Cardiac muscle cell (in vitro differentiated cells and primary cell): ENCODE measurements around the gene ENOX1. TPM values are rescaled to one million over a fixed set of nuclear protein-coding genes. Genes with fewer than 3 reads are reported as not detected.

ENCODE experiments used
- DNase-seq, 2 donors: peaks; one replicate each; pipeline versions ENCODE4 v3.0.0 to v3.0.0-alpha.2; 2010 to 2017; ENCODE audit warnings: low read depth in 1 of 2, low spot score in 1 of 2
- H3K27ac ChIP-seq: fragments of 200-600 bp; sonication (generic); 2 replicates; pipeline ENCODE4 v1.5.1; 2016
- H3K27me3 ChIP-seq: fragments of 200-600 bp; sonication (generic); 2 replicates; pipeline ENCODE4 v1.6.0; 2016; ENCODE audit warnings: control low read depth
- H3K36me3 ChIP-seq: fragments of 200-600 bp; sonication (generic); 2 replicates; pipeline ENCODE4 v1.5.1; 2016; ENCODE audit warnings: control low read depth
- H3K4me1 ChIP-seq: fragments of 200-600 bp; sonication (generic); 2 replicates; pipeline ENCODE4 v1.8.1; 2017; ENCODE audit warnings: low read depth, mild to moderate bottlenecking, mixed run types
- H3K4me3 ChIP-seq: fragments of 200-600 bp; sonication (generic); 2 replicates; pipeline ENCODE4 v1.5.1; 2016; ENCODE audit warnings: mild to moderate bottlenecking
- H3K9me3 ChIP-seq: fragments of 200-600 bp; sonication (generic); 2 replicates; pipeline ENCODE4 v1.5.1; 2017; ENCODE audit warnings: low read depth, mild to moderate bottlenecking, control low read depth
- polyA plus RNA-seq: library from polyadenylated mRNA; unstranded; fragments of >200 nt; fragmentation: Nextera tagmentation; extraction: Ambion mirVana; gene quantifications from 2 replicates; pipeline ENCODE4 v1.2.1, GENCODE V29; 2016
- total RNA-seq: library from RNA; depleted of rRNA; stranded (reverse); fragments of >200 nt; gene quantifications from 2 replicates; pipeline ENCODE4 v1.2.3, GENCODE V29; 2016
- TF ChIP-seq, protein P1 (sequence below): IDR thresholded peaks from 2 replicates; pipeline ENCODE4 v1.5.1; 2012; ENCODE audit warnings: low read depth, mild to moderate bottlenecking, low read length

ENOX1 gene
- total and polyA plus RNA-seq, 2 experiments from 2014 or later = 2.0 to 5.1 TPM

DNA sequence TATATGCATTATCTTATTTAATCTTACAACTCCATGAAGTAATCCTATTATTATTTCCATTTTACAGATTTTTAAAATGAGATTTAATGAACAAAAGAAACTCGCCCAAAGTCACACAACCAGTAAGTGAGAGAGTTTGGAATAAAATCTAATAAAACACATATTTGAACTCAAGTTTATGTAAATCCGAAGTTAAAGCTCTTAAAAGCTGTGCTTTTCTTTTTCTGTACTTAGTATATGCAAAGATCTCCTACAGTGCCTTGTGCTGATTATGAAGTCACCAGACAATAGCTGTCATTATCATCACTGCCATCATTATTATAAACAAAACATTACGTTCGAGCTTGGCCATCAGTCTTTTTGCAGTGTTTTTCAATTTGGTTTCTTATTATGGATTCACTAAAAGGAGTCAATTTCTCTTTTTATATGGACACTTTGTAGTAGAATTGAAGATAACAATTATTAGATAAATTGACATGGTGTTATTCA lies 29.7 kb upstream of the ENOX1 start:
- H3K4me3 ChIP-seq = no peak overlapping the region
- no peak for DNase-seq
- H3K27me3 ChIP-seq = no peaks in the 10 kb centered on the region
- H3K4me1 ChIP-seq = no peaks in the 10 kb centered on the region
- no peaks in the 10 kb centered on the region for H3K9me3 ChIP-seq
- H3K27ac ChIP-seq = no peak overlapping the region
- TF ChIP-seq, protein P1, sequence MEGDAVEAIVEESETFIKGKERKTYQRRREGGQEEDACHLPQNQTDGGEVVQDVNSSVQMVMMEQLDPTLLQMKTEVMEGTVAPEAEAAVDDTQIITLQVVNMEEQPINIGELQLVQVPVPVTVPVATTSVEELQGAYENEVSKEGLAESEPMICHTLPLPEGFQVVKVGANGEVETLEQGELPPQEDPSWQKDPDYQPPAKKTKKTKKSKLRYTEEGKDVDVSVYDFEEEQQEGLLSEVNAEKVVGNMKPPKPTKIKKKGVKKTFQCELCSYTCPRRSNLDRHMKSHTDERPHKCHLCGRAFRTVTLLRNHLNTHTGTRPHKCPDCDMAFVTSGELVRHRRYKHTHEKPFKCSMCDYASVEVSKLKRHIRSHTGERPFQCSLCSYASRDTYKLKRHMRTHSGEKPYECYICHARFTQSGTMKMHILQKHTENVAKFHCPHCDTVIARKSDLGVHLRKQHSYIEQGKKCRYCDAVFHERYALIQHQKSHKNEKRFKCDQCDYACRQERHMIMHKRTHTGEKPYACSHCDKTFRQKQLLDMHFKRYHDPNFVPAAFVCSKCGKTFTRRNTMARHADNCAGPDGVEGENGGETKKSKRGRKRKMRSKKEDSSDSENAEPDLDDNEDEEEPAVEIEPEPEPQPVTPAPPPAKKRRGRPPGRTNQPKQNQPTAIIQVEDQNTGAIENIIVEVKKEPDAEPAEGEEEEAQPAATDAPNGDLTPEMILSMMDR = no peak
- H3K36me3 ChIP-seq = no peaks in the 10 kb centered on the region

DNA sequence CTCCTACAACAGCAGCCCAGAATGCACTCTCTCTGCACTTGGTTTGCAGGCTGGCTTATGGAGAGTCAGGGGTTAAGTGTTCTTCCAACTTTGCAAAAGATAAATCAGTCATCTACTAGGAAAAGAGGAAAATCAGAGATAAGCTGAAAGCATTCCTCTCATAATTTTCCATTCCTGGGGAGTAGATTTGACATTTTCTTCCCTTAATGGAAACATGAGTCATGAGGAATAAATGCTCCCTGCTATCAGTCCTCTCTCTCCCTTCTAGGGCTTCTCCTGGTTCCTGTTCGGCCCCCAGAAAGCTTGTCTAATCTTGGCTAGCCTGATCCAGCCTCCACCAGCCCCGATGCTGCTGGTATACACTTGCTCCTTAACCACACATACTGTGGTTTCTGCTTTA lies 28.4 kb upstream of the ENOX1 start:
- H3K27me3 ChIP-seq = no peaks in the 10 kb centered on the region
- TF ChIP-seq, protein P1 = no peak
- no peak overlapping the region for H3K4me3 ChIP-seq
- peak overlapping the region; percentile 78 for H3K27ac ChIP-seq
- no peaks in the 10 kb centered on the region for H3K9me3 ChIP-seq
- no peaks in the 10 kb centered on the region for H3K36me3 ChIP-seq
- peak; percentile 44 to 97 for DNase-seq
- H3K4me1 ChIP-seq = no peaks in the 10 kb centered on the region

DNA sequence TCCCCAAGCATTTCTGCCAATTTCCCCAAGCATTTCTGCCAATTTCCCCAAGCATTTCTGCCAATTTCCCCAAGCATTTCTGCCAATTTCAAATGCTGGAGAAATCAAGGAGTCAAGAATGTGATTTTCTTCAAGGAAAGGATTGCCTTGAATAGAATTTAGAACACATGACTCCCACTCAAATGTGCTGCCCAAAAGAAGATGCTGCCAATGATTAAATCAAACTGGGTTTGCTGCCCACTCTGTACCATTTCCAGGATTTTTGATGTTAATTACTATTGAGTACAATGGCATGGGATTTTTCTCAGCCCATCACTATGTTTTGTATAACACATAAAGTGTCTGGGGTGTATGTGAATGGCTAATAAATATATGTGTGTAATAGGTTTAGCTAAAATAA lies 21.9 kb upstream of the ENOX1 start:
- Histone ChIP-seq H3K4me1 (no peaks in the 10 kb centered on the region), H3K36me3 (no peaks in the 10 kb centered on the region), H3K9me3 (no peaks in the 10 kb centered on the region), H3K27me3 (no peaks in the 10 kb centered on the region), H3K4me3 (no peak overlapping the region), H3K27ac (no peak overlapping the region)
- no peak for DNase-seq
- TF ChIP-seq, protein P1 = no peak

DNA sequence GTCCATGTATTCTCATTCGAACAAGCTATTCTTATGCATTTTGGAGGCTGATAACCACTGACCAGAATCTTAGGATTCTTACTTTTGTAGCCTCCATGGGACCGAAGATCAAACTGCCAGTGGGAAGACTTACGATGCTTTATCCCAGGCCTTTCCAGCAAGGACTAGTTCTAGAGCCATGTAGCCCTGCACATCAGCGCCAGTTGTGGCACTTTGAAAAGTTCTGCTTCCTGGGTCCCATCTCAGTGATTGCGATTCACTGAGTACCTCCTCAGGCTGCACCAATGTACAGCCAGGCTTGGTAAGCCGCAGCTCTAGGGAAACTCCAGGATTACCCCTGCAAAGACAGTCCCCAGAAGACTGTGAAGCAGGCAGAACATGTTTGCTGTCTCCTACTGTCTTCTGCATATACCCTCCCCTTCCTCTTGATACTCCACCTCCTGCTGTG lies 18.9 kb upstream of the ENOX1 start:
- Histone ChIP-seq H3K9me3 (no peaks in the 10 kb centered on the region), H3K36me3 (no peaks in the 10 kb centered on the region), H3K27ac (no peak overlapping the region), H3K4me1 (no peaks in the 10 kb centered on the region), H3K4me3 (no peak overlapping the region), H3K27me3 (no peaks in the 10 kb centered on the region)
- TF ChIP-seq, protein P1 = no peak
- peak in 1 of 2 donors; percentile 3 for DNase-seq

DNA sequence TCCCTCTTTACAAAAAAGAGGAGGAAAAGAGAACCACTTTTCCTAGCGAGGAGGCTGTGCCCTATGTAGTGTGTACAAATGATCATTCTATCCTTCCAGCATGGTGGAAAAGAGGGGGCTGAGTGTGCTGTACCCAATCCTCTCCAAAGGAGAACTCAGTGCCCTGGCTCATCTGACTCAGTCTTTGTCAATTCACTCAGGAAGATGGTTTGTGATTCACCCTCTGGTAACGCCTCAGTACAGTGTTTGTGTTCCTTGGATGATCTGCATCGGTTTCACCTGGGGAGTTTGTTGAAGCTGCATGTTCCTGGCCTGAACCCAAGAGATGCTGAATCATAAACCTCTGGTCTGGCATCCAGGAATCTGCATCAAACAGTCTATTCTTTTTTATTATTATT lies 18.3 kb upstream of the ENOX1 start:
- Histone ChIP-seq H3K4me1 (peaks cover 3% of the 10 kb centered on the region), H3K27me3 (no peaks in the 10 kb centered on the region), H3K27ac (no peak overlapping the region), H3K4me3 (no peak overlapping the region), H3K36me3 (no peaks in the 10 kb centered on the region), H3K9me3 (no peaks in the 10 kb centered on the region)
- peak in 1 of 2 donors; percentile 62 for DNase-seq
- TF ChIP-seq, protein P1 = no peak
